Endothelial cell of umbilical vein (primary cell): ENCODE measurements around the gene SLCO3A1. TPM values are rescaled to one million over a fixed set of nuclear protein-coding genes. Genes with fewer than 3 reads are reported as not detected.

Experiments used
- BruUV-seq: library from RNA; stranded (reverse); fragments of 400-500 nt; replicated peaks from 2 replicates; lab custom pipeline; 2021; lab: Mats Ljungman, UMichigan
- CTCF ChIA-PET: fragments of 300-600, 350-600 bp; sonication (Branson Sonifier 250); formaldehyde crosslinking; loops from one replicate; lab custom pipeline; 2021; ENCODE audit warnings: antibody characterized with exemption, inconsistent platforms; lab: Charles Lee
- POLR2A ChIA-PET: fragments of 300-600, 350-600 bp; sonication (Branson Sonifier 250); formaldehyde crosslinking; loops from one replicate; lab custom pipeline; 2021; ENCODE audit warnings: antibody characterized with exemption, inconsistent platforms; lab: Charles Lee
- DNase-seq: peaks from one replicate; pipeline ENCODE4 v3.0.0-alpha.2; 2011; ENCODE audit warnings: low read depth, low spot score
- FAIRE-seq: peaks from 2 replicates; lab custom pipeline; 2011; peaks lifted over from hg19 to GRCh38; lab: Jason Lieb, UNC
- H2AFZ ChIP-seq: 2 replicates; pipeline ENCODE4 v1.6.0; 2012; ENCODE audit warnings: low read depth, low read length, control low read depth, inconsistent platforms
- H3K27ac ChIP-seq: 2 replicates; pipeline ENCODE4 v1.5.1; 2011; ENCODE audit warnings: low read depth, mild to moderate bottlenecking, control low read depth, low read length, moderate library complexity; ENCODE audit not compliant: insufficient read depth
- H3K27me3 ChIP-seq, 2 experiments: 2 replicates each; pipeline versions ENCODE4 v1.6.0 to v1.6.1; 2011; ENCODE audit warnings: low read length in 2 of 2, mixed read lengths in 1 of 2; ENCODE audit not compliant: control insufficient read depth in 2 of 2, insufficient read depth in 2 of 2
- H3K36me3 ChIP-seq, 2 experiments: 2 replicates in 1 of 2; 3 replicates in 1 of 2; pipeline ENCODE4 v1.5.1; 2011; ENCODE audit warnings: low read length in 2 of 2, mild to moderate bottlenecking in 1 of 2, moderate library complexity in 1 of 2; ENCODE audit not compliant: control insufficient read depth in 2 of 2, insufficient read depth in 2 of 2; ENCODE audit errors: extremely low read depth in 1 of 2
- H3K4me1 ChIP-seq: 3 replicates; pipeline ENCODE4 v1.5.1; 2011; ENCODE audit warnings: mild to moderate bottlenecking, low read length; ENCODE audit not compliant: control insufficient read depth, insufficient read depth; ENCODE audit errors: extremely low read depth
- H3K4me2 ChIP-seq: 2 replicates; pipeline ENCODE4 v1.6.1; 2011; ENCODE audit warnings: low read length, control low read depth, mixed read lengths; ENCODE audit not compliant: insufficient read depth
- H3K4me3 ChIP-seq, 3 experiments: fragments of 200-600 bp in 1 of 3; sonication (generic), shearing (Covaris generic) in 1 of 3; replicated peaks in 1 of 3; 2 replicates each; pipeline ENCODE4 v1.5.1; 2011 to 2016; ENCODE audit warnings: control low read depth in 3 of 3, low read length in 3 of 3, mild to moderate bottlenecking in 2 of 3, inconsistent platforms in 1 of 3, low read depth in 1 of 3, moderate library complexity in 1 of 3; ENCODE audit not compliant: insufficient read depth in 1 of 3
- H3K79me2 ChIP-seq: 2 replicates; pipeline ENCODE4 v1.6.0; 2012; ENCODE audit warnings: low read length, inconsistent platforms; ENCODE audit not compliant: control insufficient read depth, insufficient read depth
- H3K9ac ChIP-seq: replicated peaks from 2 replicates; pipeline ENCODE3; 2011; ENCODE audit warnings: low read length, control low read depth; ENCODE audit not compliant: insufficient read depth; ENCODE audit errors: extremely low read depth
- H3K9me1 ChIP-seq: replicated peaks from 3 replicates; pipeline ENCODE4 v1.6.0; 2011; ENCODE audit warnings: mild to moderate bottlenecking, low read length; ENCODE audit not compliant: control insufficient read depth, insufficient read depth; ENCODE audit errors: extremely low read depth
- H3K9me3 ChIP-seq: replicated peaks from 2 replicates; pipeline ENCODE4 v1.5.1; 2012; ENCODE audit warnings: low read length, inconsistent platforms; ENCODE audit not compliant: control insufficient read depth, insufficient read depth
- H4K20me1 ChIP-seq: replicated peaks from 2 replicates; pipeline ENCODE3; 2011; ENCODE audit warnings: mild to moderate bottlenecking, low read length; ENCODE audit not compliant: control insufficient read depth, insufficient read depth; ENCODE audit errors: extremely low read depth
- EZH2 ChIP-seq: IDR thresholded peaks from 2 replicates; pipeline ENCODE4 v1.6.1; 2012; ENCODE audit warnings: borderline replicate concordance, low read depth, mild to moderate bottlenecking, moderate library complexity, low read length, inconsistent platforms; ENCODE audit not compliant: severe bottlenecking
- FOS ChIP-seq: IDR thresholded peaks from 2 replicates; pipeline ENCODE4 v1.6.1; 2011; ENCODE audit warnings: mild to moderate bottlenecking, low read length, moderate library complexity, borderline replicate concordance; ENCODE audit not compliant: insufficient read depth
- GATA2 ChIP-seq: IDR thresholded peaks from 2 replicates; pipeline ENCODE4 v1.7.0; 2011; ENCODE audit warnings: low read depth, mild to moderate bottlenecking, moderate library complexity, mixed read lengths, low read length; ENCODE audit not compliant: insufficient read length, insufficient read depth
- JUN ChIP-seq: IDR thresholded peaks from 2 replicates; pipeline ENCODE4 v1.6.1; 2011; ENCODE audit warnings: borderline replicate concordance, low read depth; ENCODE audit not compliant: insufficient read length, insufficient read depth
- MYC ChIP-seq: IDR thresholded peaks from one replicate; pipeline ENCODE4 v1.6.1; 2011; ENCODE audit warnings: mild to moderate bottlenecking, low read depth, low read length
- POLR2A ChIP-seq: IDR thresholded peaks from 2 replicates; pipeline ENCODE4 v1.6.1; 2012; ENCODE audit warnings: low read depth, mild to moderate bottlenecking, control low read depth, low read length
- POLR2AphosphoS5 ChIP-seq: IDR thresholded peaks from 2 replicates; pipeline ENCODE4 v1.6.1; 2012; ENCODE audit warnings: low read depth, mild to moderate bottlenecking, control low read depth, low read length, moderate library complexity; ENCODE audit not compliant: insufficient read depth
- dilution Hi-C: fragments of 300-500 bp; cut with MboI; formaldehyde crosslinking; loops from one replicate; pipeline ENCODE4 v1.15.0; 2019; ENCODE audit warnings: low sequenced_read_pairs; ENCODE audit not compliant: extremely low pct_ligation_motif_present
- intact Hi-C: fragments of 100-400 bp; cut with micrococcal nuclease; formaldehyde crosslinking; loops from one replicate; pipeline ENCODE4 v1.10.0; 2022
- polyA plus RNA-seq, 4 experiments: library from polyadenylated mRNA; depleted of rRNA in 3 of 4; stranded (reverse) in 3 of 4; unstranded in 1 of 4; fragments of >200 nt; gene quantifications; 2 replicates each; pipeline versions ENCODE4 v1.2.1 to v1.2.3, GENCODE V29; 2011 to 2012; ENCODE audit warnings: missing spikeins in 1 of 4
- total RNA-seq: library from RNA; stranded (reverse); gene quantifications from 2 replicates; pipeline ENCODE4 v1.2.3, GENCODE V29; 2021
- TF ChIP-seq, protein P1 (sequence below), 2 donors: IDR thresholded peaks; 1 replicate in 1 of 2; 2 replicates in 1 of 2; pipeline ENCODE4 v1.5.1; 2011; ENCODE audit warnings: low read length in 2 of 2, mild to moderate bottlenecking in 2 of 2, moderate library complexity in 2 of 2, control low read depth in 1 of 2, inconsistent platforms in 1 of 2, low read depth in 1 of 2; ENCODE audit not compliant: insufficient read depth in 1 of 2; ENCODE audit errors: extremely low read depth in 1 of 2
- TF ChIP-seq, protein P2 (sequence below): IDR thresholded peaks from 2 replicates; pipeline ENCODE4 v1.6.1; 2011; ENCODE audit not compliant: insufficient read depth, insufficient read length

SLCO3A1 gene
- total and polyA plus RNA-seq, 2 donors (not counting 3 experiments of a cell fraction or from before 2014, with no cell fraction given) = 0.88 to 0.92 TPM

DNA sequence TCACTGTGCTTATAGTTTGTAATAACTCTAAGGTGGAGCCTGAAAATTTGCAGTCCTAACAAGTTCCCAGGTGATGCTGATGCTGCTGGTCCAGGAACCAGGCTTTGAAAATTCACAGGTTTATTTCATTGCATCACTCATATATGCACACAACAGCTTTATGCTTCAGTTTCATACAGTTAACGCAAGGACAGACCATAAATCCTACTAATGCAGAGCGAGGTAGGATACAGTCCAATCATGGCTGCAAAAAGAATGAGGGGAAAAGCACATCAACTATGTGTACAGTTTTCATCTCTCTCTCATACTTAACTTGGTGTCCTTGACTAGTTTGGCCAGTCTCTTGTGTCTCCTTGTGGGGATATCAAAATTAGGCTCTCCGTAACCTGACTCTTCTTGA lies 135.1 kb downstream of the SLCO3A1 start:
- no peak for FAIRE-seq
- TF ChIP-seq EZH2 (no peak), POLR2A (no peak), POLR2AphosphoS5 (no peak), GATA2 (no peak), JUN (no peak), MYC (no peak), FOS (no peak)
- TF ChIP-seq, protein P1, sequence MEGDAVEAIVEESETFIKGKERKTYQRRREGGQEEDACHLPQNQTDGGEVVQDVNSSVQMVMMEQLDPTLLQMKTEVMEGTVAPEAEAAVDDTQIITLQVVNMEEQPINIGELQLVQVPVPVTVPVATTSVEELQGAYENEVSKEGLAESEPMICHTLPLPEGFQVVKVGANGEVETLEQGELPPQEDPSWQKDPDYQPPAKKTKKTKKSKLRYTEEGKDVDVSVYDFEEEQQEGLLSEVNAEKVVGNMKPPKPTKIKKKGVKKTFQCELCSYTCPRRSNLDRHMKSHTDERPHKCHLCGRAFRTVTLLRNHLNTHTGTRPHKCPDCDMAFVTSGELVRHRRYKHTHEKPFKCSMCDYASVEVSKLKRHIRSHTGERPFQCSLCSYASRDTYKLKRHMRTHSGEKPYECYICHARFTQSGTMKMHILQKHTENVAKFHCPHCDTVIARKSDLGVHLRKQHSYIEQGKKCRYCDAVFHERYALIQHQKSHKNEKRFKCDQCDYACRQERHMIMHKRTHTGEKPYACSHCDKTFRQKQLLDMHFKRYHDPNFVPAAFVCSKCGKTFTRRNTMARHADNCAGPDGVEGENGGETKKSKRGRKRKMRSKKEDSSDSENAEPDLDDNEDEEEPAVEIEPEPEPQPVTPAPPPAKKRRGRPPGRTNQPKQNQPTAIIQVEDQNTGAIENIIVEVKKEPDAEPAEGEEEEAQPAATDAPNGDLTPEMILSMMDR (IDR thresholded peaks at IDR 0.05; ENCODE audit: extremely low read depth in 1 of 2, insufficient read depth in 1 of 2, low read depth in 1 of 2, low read length in 2 of 2) = no peak
- TF ChIP-seq, protein P2, sequence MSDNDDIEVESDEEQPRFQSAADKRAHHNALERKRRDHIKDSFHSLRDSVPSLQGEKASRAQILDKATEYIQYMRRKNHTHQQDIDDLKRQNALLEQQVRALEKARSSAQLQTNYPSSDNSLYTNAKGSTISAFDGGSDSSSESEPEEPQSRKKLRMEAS = no peak

More for the DNA sequence above, 135.1 kb downstream of the SLCO3A1 start:
- Histone ChIP-seq H3K9ac (no peak overlapping the region), H4K20me1 (no peaks in the 10 kb centered on the region), H3K36me3 (no peaks in the 10 kb centered on the region), H3K4me1 (no peaks in the 10 kb centered on the region), H3K79me2 (no peaks in the 10 kb centered on the region), H3K9me1 (no peaks in the 10 kb centered on the region), H3K4me2 (no peak overlapping the region), H3K9me3 (peaks cover 7% of the 10 kb centered on the region), H3K27me3 (no peaks in the 10 kb centered on the region), H3K4me3 (no peak overlapping the region), H3K27ac (no peak overlapping the region), H2AFZ (no peak overlapping the region)
- intact Hi-C loops = no loop called here
- ChIA-PET CTCF (no interaction called here), POLR2A (no interaction called here)
- no peak for DNase-seq
- no TSS peak for BruUV-seq
- dilution Hi-C loops = no loop called here
